ENCODE data around the gene SLC37A1.

DNA sequence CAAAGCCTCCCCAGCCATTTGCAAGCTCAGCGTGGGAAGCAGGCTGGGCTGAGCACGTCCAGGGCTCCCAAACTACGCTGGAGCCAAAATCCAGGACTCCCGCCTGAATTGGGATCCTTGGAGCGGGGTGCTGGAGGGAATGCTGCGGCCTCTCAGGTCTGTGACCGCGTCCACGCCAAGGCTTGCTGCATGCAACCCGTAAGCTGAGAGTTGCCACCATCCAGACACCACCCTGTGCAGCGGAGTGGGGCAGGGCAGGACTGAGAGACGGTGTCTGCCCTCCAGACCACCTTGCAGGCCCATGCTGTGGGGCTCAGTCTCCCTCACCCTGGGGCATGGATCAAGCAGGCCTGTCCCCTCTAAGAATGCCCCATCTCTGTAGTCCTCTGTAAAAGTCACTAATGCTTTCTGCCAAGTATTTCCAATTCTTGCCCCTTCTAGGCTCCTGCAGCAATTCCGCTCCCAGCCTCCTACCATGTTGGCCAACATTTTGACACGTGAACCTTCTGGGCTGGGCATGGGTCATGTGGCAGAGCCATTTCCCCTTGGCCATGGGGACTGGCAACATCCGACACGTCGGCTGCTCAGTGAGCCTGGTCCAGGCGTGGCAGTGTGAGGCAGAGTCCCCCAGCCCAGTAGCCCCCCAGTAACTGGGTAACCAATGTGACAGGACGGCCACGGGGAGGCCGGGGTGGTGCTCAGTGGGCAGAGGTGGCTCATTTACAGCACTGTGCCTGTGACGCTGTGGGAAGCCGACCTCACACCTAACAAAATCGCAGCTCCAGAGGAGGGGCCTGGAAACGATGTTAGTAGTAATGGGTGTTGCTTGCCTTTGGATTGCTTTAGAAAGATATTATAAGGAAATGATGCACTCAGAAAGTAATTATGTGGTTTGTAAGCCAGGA lies 81.9 kb downstream of the SLC37A1 start:
- TF ChIP-seq, protein P1, sequence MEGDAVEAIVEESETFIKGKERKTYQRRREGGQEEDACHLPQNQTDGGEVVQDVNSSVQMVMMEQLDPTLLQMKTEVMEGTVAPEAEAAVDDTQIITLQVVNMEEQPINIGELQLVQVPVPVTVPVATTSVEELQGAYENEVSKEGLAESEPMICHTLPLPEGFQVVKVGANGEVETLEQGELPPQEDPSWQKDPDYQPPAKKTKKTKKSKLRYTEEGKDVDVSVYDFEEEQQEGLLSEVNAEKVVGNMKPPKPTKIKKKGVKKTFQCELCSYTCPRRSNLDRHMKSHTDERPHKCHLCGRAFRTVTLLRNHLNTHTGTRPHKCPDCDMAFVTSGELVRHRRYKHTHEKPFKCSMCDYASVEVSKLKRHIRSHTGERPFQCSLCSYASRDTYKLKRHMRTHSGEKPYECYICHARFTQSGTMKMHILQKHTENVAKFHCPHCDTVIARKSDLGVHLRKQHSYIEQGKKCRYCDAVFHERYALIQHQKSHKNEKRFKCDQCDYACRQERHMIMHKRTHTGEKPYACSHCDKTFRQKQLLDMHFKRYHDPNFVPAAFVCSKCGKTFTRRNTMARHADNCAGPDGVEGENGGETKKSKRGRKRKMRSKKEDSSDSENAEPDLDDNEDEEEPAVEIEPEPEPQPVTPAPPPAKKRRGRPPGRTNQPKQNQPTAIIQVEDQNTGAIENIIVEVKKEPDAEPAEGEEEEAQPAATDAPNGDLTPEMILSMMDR (conservative IDR thresholded peaks at IDR 0.05; ENCODE audit: low read length): no peak
- TF ChIP-seq EZH2phosphoT487 (IDR thresholded peaks at IDR 0.05; ENCODE audit: borderline replicate concordance): no peak

Measured in Loucy (cell line).